OCI-LY3 (cell line): ENCODE data around the gene SLF2.

Experiments
- CTCF ChIP-seq: fragments of 200-600, 300-600 bp; sonication (generic); IDR thresholded peaks from 2 replicates; pipeline ENCODE4 v1.5.1; 2014; ENCODE audit warnings: antibody characterized with exemption, low read length, low read depth
- EZH2phosphoT487 ChIP-seq: fragments of 200-600 bp; shearing (Covaris generic); IDR thresholded peaks from 2 replicates; pipeline ENCODE4 v1.6.1; 2018; ENCODE audit warnings: antibody characterized with exemption, mixed run types, low read depth

- TF ChIP-seq CTCF (no peak), EZH2phosphoT487 (no peak)
Measured at GRCh38 chr10:100890141-100890672, 22.6 kb upstream of the SLF2 start.
